Activated CD4-positive, alpha-beta T cell treated with anti-CD3 and anti-CD28 coated beads, Interleukin-2, amount 50 U/mL, for 4 hours (primary cell): Measurements from ENCODE around the gene ANKRD2.
"Not testable (repeated sequence)": the region's sequence is repeated elsewhere in the genome, so short reads cannot be mapped to it uniquely, and the experiment has no call there.

Source experiments
- DNase-seq, 2 experiments: peaks; one replicate each; pipeline ENCODE4 v3.0.0-alpha.2; 2020

The ANKRD2 gene

GRCh38 chr10:97572214-97572989 is at the start of gene ANKRD2:
ANKRD2 (plus strand) TSS chr10:97572779; CDS start chr10:97572789, 10 bp downstream.
- peak; percentile 32 for DNase-seq

- DNase-seq: no peak
Observed at GRCh38 chr10:97522937-97523336, 49.6 kb upstream of the ANKRD2 start.

GRCh38 chr10:97525086-97525485 is 47.5 kb upstream of the ANKRD2 start:
- DNase-seq: no peak

GRCh38 chr10:97525683-97526110 is 46.9 kb upstream of the ANKRD2 start:
- DNase-seq: no peak

GRCh38 chr10:97528876-97529275 is 43.7 kb upstream of the ANKRD2 start:
- DNase-seq: not testable (repeated sequence)

- DNase-seq: no peak
Observed at GRCh38 chr10:97529685-97530465, 42.7 kb upstream of the ANKRD2 start.

GRCh38 chr10:97531401-97531986 is 41.1 kb upstream of the ANKRD2 start:
- DNase-seq: no peak

GRCh38 chr10:97532935-97533671 is 39.5 kb upstream of the ANKRD2 start:
- no peak for DNase-seq

- no peak for DNase-seq
Observed at GRCh38 chr10:97533888-97534287, 38.7 kb upstream of the ANKRD2 start.

- DNase-seq: peak in 1 of 2 experiments; percentile 12
Observed at GRCh38 chr10:97534746-97535367, 37.7 kb upstream of the ANKRD2 start.

GRCh38 chr10:97537186-97537869 is 35.3 kb upstream of the ANKRD2 start:
- no peak for DNase-seq

- no peak for DNase-seq
Observed at GRCh38 chr10:97538411-97538810, 34.2 kb upstream of the ANKRD2 start.

GRCh38 chr10:97538839-97539238 is 33.7 kb upstream of the ANKRD2 start:
- DNase-seq: no peak

GRCh38 chr10:97539523-97540200 is 32.9 kb upstream of the ANKRD2 start:
- DNase-seq: no peak

GRCh38 chr10:97540669-97541500 is 31.7 kb upstream of the ANKRD2 start:
- DNase-seq: no peak

- DNase-seq: peak; percentile 34 to 42
Observed at GRCh38 chr10:97542169-97543024, 30.2 kb upstream of the ANKRD2 start.

GRCh38 chr10:97543025-97543546 is 29.5 kb upstream of the ANKRD2 start:
- peak; percentile 33 to 49 for DNase-seq

- no peak for DNase-seq
Observed at GRCh38 chr10:97546456-97547270, 25.9 kb upstream of the ANKRD2 start.
